ENCODE data around the gene CACNA1H.
"Not testable (repeated sequence)": the region's sequence is repeated elsewhere in the genome, so short reads cannot be mapped to it uniquely, and the experiment has no call there.

CACNA1H gene

DNA sequence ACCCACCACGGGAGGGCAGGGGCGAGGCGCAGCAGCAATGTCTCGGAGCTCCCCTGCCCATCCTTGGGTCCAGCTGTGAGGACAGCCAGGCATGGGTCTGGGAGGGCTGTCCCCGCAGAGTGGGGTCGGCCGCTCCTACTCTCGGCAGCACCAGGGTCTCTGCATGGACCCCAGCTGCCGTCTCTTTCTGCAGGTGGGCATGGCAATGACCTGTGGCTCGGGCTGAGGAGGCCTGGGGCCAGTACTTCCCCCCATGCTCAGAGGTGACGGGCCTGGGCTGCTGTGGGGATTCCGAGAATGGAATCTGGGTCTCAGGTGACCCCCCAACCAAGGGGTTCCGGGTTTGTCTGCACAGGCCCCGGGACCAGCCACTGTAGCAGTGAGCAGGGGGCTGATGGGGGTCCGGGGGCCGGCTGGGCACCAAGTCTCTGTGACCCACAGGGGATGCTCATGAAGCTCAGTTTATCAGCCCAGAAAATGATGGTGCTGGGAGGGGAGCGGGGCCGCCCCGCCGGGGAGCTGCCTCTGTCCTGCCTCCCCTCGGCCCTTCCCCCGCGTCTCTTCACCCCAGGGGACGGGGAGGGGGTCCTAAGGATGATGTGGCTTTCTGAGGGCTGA, 23.5 kb downstream of the CACNA1H start:
- no peak for DNase-seq

DNA sequence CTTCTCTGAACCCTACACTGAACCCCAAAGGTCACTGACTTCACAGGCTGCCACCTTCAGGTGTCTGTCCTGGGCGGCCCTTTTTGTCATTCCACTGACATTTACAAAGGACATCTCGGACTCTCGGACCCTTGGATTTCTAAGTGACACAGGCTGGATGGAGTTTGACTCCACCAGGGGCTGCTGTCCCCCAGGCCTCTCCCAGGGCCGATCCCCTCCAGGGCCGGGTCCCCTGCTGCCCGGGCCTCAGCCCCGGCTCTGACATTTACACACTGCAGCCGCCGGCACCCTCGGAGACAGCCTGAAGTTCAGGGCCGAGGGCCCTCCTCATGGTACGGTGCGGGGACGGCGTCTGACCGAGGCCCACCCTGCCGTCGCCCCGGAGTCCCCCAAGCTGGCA, 24.1 kb downstream of the CACNA1H start:
- DNase-seq: no peak

- no peak for DNase-seq
Measured at GRCh38 chr16:1177750-1178149, 24.8 kb downstream of the CACNA1H start.

- no peak for DNase-seq
Measured at GRCh38 chr16:1178295-1178910, 25.5 kb downstream of the CACNA1H start.

- no peak for DNase-seq
Measured at GRCh38 chr16:1180549-1181403, 27.9 kb downstream of the CACNA1H start.

DNA sequence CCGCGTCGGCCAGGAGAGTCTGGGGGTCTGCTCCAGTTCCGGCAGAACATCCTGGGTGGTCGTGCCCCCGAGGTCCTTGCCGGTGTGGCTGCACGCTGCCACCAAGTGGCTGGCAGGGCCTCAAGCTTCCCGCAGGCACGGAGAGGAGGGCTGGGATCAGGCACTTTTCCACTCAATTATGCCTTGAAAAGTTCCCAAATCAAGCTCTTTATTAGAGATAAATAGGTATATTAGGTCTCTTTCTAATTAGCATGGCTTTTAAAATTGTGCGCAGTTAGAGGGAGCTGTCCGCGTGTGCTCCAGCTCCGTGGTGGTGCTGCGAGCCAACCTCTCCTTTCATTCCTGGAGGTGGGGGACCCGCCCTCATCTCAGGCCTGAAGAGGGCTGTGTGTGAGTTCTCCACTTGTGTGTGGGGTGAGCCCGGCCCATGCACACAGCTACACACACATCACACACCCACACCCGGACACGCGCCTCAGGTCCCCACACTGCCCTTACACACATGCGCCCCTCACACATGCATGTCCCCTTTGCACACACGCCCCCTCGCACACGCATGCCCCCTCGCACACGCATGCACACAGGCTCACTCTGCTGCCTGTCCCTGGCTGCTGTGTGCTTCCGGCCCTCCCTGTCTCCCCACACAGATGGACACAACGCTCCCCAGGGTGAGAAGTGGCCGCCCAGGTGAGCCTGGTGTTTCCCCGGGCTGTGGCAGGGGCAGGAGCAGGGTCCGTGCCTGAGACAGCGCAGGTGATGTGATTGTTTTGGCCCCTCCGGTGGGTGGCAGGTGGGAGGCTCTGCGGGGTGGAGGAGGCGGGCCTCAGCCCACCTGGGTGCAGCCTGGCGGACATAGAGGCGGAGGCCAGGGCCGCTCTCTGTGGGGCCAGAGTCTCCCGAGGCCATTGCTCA, 28.8 kb downstream of the CACNA1H start:
- no peak for DNase-seq

GRCh38 chr16:1182316-1182671, 29.4 kb downstream of the CACNA1H start:
- DNase-seq: no peak

DNA sequence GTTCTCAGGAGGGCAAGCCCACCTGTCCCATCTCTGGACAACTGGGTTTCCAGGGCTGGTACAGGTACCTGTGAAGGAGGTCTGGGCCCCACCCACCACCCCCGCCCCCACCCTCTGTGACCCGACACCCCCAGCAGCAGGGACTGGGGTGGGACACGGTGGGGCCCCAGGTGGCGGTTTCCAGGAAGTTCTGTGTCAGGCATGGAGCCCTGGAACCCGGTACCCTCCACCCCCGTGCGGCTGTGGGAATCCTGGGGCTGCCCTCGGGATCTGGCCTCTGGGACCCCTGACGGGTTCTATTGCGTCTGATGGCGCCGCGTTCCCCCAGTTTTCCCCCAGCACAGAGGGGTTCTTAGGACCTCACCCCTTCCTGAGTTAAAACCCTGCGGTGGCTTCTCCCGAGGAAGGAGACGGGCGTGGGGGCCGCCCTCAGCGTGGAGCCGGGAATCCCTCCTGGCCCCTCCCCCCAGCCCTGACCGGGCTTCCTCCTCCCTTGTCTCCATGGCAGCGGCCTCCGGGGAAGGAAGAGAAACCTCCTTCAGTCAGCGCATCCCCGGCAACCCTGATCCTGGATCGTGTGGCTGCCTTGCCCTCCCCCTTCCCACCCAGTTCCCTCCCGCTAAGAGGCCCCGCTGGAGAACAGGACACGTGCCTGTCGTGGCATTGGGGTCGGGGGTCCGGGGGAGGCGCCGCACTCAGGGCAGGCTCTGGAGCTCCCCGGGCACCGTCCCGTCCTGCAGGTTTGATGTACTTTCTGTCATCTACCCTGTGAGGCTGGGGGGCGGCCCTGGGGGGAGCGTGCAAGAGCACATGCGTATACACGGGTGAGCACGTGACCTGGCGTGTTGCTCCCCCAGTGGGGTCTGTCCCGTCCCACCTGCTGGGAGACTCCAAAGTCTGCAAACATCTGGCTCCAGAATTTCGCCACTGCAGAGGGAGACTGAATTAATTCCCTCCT, 30.3 kb downstream of the CACNA1H start:
- DNase-seq: no peak

DNA sequence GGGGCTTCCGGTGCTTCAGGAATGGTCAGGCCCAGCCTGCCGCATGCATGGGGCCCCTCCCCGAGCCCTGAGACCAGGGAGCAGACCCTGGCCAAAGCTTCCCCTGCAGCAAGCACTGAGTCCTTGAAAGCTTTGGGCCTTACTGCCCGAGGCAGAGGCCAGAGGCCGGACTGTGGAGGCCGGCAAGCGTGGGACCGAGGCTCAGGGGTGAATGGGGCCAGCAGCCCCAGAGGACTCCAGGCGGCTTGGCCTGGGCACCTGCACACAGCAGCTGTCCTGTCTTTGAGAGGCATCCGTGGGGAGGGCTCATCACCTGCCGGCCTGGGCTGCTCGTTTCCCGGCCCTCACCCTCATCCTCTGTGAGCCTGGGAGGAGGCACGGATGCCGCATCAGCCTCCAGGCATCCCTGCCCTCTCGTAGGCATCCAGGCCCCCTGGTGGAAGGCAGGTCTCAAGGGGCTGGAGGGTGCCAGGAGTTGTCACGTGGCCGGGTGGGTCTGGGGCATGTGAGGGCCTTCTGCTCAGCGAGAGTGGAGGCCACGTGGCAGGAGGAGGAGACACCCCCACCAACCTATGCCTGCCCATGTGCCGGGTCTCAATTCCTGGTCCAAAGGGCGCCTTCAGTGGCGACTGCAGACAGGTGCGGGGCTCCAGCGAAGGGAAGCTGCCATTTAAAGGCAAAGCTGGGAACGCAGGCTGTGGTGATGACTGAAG, 31.4 kb downstream of the CACNA1H start:
- DNase-seq: no peak

GRCh38 chr16:1184980-1185379, 32.1 kb downstream of the CACNA1H start:
- DNase-seq: no peak

DNA sequence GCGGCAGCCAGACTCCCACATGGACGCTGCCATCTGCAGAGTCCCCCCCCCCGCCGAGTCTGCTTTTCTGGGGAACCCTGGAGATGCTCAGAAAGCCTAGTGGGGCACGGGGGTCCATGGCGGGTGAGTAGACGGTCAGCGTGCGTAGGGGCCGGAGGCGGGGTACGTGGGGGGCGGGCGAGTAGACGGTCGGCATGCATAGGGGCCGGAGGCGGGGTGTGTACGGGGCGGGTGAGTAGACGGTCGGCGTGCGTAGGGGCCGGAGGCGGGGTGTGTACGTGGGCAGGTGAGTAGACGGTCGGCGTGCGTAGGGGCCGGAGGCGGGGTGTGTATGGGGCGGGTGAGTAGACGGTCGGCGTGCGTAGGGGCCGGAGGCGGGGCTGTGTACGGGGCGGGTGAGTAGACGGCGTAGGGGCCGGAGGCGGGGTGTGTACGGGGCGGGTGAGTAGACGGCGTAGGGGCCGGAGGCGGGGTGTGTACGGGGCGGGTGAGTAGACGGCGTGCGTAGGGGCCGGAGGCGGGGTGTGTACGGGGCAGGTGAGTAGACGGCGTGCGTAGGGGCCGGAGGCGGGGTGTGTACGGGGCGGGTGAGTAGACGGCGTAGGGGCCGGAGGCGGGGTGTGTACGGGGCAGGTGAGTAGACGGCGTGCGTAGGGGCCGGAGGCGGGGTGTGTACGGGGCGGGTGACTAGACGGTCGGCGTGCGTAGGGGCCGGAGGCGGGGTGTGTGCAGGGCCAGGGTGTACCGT, 32.7 kb downstream of the CACNA1H start:
- not testable (repeated sequence) for DNase-seq

DNA sequence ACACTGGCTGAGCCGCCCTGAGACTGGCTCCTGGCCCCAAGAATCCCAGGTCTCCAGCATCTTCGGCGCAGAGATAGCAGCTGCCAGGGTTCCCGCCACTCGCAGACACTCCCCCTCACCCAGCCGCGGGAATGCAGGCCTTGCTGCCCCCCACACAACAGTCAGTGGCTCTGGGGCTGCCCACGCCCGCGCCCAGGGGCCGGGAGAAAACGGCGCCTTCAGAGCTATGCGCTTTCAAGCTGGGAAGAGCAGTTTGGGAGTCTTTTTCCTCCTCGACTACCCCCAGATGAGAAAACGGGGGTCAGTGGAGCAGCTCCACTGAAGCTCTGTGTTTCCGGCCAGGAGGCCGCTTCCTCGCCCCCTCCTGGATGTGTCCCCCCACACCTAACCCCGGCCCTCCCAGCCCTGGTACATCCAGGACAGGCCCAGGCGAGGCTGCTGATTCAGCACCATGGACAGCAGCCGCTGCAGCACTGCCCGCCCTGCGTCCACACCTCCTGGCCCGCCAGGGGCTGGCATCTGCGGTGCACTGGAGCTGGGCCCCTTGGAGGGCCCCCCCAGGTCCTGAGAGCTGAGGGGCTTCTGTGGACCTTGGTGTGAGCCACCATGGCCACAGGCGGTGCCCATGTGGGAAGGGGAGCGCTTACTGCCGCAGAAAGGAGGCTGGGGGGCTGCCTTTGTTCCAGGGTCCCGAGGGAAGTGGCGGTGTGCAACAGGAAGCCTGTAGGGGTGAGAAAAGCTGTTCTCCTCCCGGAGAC, 35.7 kb downstream of the CACNA1H start:
- peak; percentile 23 for DNase-seq

GRCh38 chr16:1189455-1189854, 36.5 kb downstream of the CACNA1H start:
- DNase-seq: no peak

GRCh38 chr16:1190789-1191188, 37.9 kb downstream of the CACNA1H start:
- not testable (repeated sequence) for DNase-seq

DNA sequence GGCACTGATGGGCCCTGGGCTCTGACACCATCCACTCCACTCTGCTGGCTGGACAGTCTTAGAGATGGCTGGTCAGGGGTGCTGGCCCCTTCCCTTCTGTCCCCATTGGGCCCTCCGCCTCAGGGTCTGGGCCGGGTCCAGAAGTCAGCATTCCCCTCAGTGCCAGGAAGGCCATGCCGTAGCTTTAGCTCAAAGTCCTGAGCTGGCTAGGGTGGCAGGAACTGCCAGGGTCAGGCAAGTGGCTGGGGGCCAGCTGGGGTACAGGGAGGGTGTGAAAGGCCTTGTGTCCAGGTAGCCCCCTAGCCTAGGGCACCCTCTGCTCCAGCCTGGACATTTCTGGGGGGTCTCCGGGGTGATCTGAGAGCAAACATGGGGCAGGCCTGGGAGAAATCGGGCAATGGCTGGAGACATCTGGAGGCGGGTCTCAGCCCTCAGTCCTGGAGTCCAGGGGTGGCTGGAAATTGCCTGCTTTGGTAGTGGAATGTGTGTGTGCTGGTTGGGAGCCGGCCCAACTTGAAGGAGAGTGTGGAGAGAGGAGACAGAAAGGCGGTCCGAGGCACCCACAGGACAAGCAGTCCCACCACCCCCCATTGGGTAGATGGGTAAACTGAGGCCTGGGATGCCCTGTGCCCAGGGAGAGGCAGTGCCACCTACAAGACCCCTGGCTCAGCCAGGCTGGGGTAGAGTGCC, 39.6 kb downstream of the CACNA1H start:
- no peak for DNase-seq

DNA sequence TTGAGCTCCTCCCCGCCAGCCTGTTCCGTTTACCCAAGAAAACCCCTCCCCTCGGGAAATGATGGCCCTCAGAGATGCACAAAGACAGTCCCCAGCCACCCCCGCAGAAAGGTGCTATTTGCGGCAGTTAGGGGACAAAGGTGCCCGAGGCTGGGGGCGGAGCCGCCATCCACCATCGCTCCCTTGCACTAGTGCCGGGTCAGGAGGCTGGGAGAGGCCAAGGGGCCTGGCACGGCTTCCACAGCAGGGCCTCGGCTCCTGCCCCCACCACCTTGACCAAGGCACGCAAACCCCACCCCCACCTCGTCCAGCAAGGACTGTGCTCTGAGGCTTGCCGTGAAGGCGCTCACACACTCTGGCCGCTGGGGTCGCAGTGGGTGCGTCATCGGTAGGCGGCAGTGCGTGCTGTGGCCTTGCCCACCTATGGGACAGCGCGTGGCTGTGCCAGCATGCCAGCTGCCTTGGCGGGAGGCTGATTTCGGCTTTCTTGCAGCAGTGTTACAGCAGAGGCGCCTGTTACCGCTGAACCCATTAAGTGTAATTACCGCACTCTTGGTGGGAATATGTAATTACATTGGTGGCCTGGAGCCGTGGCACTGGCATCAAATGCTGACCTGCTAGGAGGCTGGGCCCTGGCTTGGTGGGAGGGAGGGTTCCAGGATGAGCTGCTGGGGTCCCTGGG, 40.4 kb downstream of the CACNA1H start:
- no peak for DNase-seq

DNA sequence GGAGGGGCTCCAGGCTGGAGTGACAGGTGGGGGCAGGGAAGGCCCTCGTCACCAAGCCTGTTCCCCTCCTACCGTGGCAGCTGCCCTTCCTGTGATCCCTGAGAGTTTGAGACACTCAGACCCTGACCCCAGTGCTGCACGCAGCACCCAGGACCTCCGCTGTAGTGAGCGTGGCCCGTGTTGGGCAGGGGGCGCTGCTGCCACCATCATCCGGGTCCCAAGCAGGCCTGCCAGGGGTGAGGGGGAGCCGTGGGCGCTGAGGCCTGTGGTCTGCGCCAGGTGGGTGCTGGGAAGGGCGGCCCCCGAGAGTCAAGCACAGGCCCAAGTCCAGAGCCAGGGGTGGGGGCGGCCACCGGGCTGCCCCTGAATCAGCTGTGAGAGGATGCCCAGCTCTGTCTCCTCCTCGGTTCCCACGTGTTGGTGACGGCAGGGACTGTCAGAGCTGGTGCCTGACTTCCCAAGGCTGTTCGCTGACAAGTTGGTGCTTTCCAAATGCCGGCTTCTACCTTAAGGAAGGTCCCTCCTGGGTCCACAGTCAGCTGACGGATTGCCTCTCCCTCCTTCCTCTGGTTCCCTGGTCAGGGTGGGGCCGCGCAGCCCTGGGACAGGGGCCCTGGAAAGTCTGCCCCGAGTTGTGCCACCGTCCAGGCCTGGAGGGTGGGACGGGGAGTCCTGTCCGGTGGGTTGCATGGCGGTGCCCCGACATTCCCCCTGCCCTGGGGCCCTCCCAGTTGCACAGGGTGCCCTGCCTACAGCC, 41.1 kb downstream of the CACNA1H start:
- DNase-seq: no peak
